ENCODE data around the gene STIP1. TPM values are rescaled to one million over a fixed set of nuclear protein-coding genes. Genes with fewer than 3 reads are reported as not detected.
A peak's percentile ranks its signal among the peaks of the same experiment; 100 is the strongest.

Gene STIP1
- 363 and 489 TPM in 2 replicates for total RNA-seq (2012; rRNA removed)
- 189 and 201 TPM in 2 replicates for polyA plus RNA-seq (2012; rRNA removed)
- polyA plus RNA-seq (2012; cell fraction: cytosol; rRNA removed), result 99.3 and 323 TPM in 2 replicates
- 76.3 and 102 TPM in 2 replicates for polyA plus RNA-seq (2012; cell fraction: nucleus; rRNA removed; ENCODE audit: low replicate concordance)
- Bru-seq, nascent RNA, result percentile 77 among the genes with signal in this experiment
- percentile 89 among the genes with signal in this experiment for BruChase-seq, experiment 1, labeled RNA remaining after a 6-hour chase
- percentile 82 among the genes with signal in this experiment for BruChase-seq, experiment 2, labeled RNA remaining after a 2-hour chase
- long read RNA-seq, transcript STIP1-201 (14 exons, 2,196 nt), result major isoform, 136 of 176 reads
- long read RNA-seq, partial matches to known transcripts, result 10 of 176 reads
- long read RNA-seq, other reads (novel, unspliced or antisense), result 30 of 176 reads

GRCh38 chr11:64185693-64186491 lies at the start of gene STIP1:
Gene STIP1, plus strand, starts transcription at chr11:64186171. Its CDS starts 91 bp downstream, at chr11:64186262.
- Histone ChIP-seq H3K4me3 (ENCODE audit: insufficient read depth, low read depth, low read length) (peak within 1 kb of the TSS; percentile 54), H2BK120ac (ENCODE audit: low read depth, low read length) (peak within 1 kb of the TSS; percentile 33; the same call in 1 of the 2 replicates), H3K4me2 (ENCODE audit: low read depth, low read length) (peak within 1 kb of the TSS; percentile 96), H3K4ac (ENCODE audit: low read depth, low read length) (peak within 1 kb of the TSS; percentile 95), H3K27me3 (ENCODE audit: control insufficient read depth, insufficient read depth, low read length) (no peaks in the 10 kb centered on the region), H3K56ac (ENCODE audit: extremely low read depth, insufficient read depth, low read length) (peak within 1 kb of the TSS; percentile 68), H3K79me1 (ENCODE audit: low read depth in 1 of 2, low read length in 2 of 2) (peaks cover 7 to 53% of the 10 kb centered on the region in 2 experiments; a peak in 3 of 4 replicates), H3K23ac (ENCODE audit: low read depth, low read length) (peak within 1 kb of the TSS; percentile 85), H3K9me3 (ENCODE audit: control insufficient read depth, insufficient read depth, low read length) (no peaks in the 10 kb centered on the region), H3K27ac (ENCODE audit: insufficient read depth, low read length) (peak within 1 kb of the TSS; percentile 91), H4K8ac (ENCODE audit: low read depth in 2 of 2, low read length in 2 of 2) (peak within 1 kb of the TSS; percentile 81 to 92), H3K4me1 (ENCODE audit: control insufficient read depth, insufficient read depth, low read length) (peaks cover 3% of the 10 kb centered on the region; the same call in 1 of the 2 replicates), H4K5ac (ENCODE audit: low read depth, low read length) (peak within 1 kb of the TSS; percentile 85), H2BK20ac (ENCODE audit: low read depth, low read length) (no peak within 1 kb of the TSS), H2BK5ac (ENCODE audit: low read depth, low read length, poor library complexity, severe bottlenecking) (peak within 1 kb of the TSS; percentile 75), H3K9ac (ENCODE audit: low read depth, low read length) (peak within 1 kb of the TSS; percentile 81), H4K20me1 (ENCODE audit: insufficient read depth, low read length) (peaks cover 31% of the 10 kb centered on the region), H3K36me3 (ENCODE audit: control insufficient read depth, insufficient read depth, low read length) (peaks cover 4% of the 10 kb centered on the region; the same call in 1 of the 2 replicates), H2AFZ (replicated peaks; ENCODE audit: low read length, poor library complexity) (peak within 1 kb of the TSS; percentile 93), H3K9me1 (ENCODE audit: insufficient read depth, low read length) (peaks cover 12% of the 10 kb centered on the region; the same call in 1 of the 2 replicates), H3K18ac (ENCODE audit: low read depth, low read length) (peak within 1 kb of the TSS; percentile 13; the same call in 1 of the 2 replicates), H4K91ac (ENCODE audit: insufficient read depth, low read depth, low read length) (peak within 1 kb of the TSS; percentile 93), H2BK15ac (ENCODE audit: low read depth, low read length) (peak within 1 kb of the TSS; percentile 33; the same call in 1 of the 3 replicates), H2AK5ac (ENCODE audit: low read depth, low read length) (peak within 1 kb of the TSS; percentile 93), H3K14ac (replicated peaks; ENCODE audit: low read depth, low read length) (peak within 1 kb of the TSS; percentile 94), H2AK9ac (replicated peaks; ENCODE audit: low read depth, low read length, poor library complexity) (peak within 1 kb of the TSS; percentile 98)
- no TSS peak for BruUV-seq (replicated peaks)
- ChIA-PET POLR2A (ENCODE audit: unreplicated experiment) (interaction anchor here (0.6 kb wide), 2 partner anchors 16 to 55 kb away, joined by 3 to 7 read pairs; partner anchors contain the start of gene FKBP2), CTCF (no interaction called here)
- WGBS, 2 experiments (ENCODE audit: extremely low coverage in 2 of 2, insufficient read length in 1 of 2), result 0% methylated on average over 31 of the region's 74 CpGs; no CpG with 5 or more reads in 1 of the 2 experiments
- TF ChIP-seq FOS (IDR thresholded peaks at IDR 0.05; ENCODE audit: low read depth, low read length), result peak; percentile 91
- peak; percentile 23; the same call in 1 of the 2 replicates for TF ChIP-seq RAD21 (IDR thresholded peaks at IDR 0.05; ENCODE audit: low read length)
- peak; percentile 75; the same call in 1 of the 2 replicates for TF ChIP-seq MAZ (IDR thresholded peaks at IDR 0.05; ENCODE audit: borderline replicate concordance, low read depth, low read length)
- TF ChIP-seq MXI1 (IDR thresholded peaks at IDR 0.05; ENCODE audit: borderline replicate concordance, low read depth, low read length), result peak; percentile 52; the same call in 1 of the 2 replicates
- TF ChIP-seq USF2 (IDR thresholded peaks at IDR 0.05; ENCODE audit: low read depth, low read length), result no peak
- TF ChIP-seq NFE2L2 (IDR thresholded peaks at IDR 0.05; ENCODE audit: low read depth, low read length), result 0 out of 2 replicates have a peak, but pooled peaks have one; percentile 7
- TF ChIP-seq BHLHE40 (IDR thresholded peaks at IDR 0.05; ENCODE audit: low read depth, low read length), result peak; percentile 56; the same call in 1 of the 2 replicates
- TF ChIP-seq CEBPB (IDR thresholded peaks at IDR 0.05; ENCODE audit: low read depth, low read length), result no peak
- TF ChIP-seq CTCF (conservative IDR thresholded peaks at IDR 0.05; ENCODE audit: low read depth, low read length), result peak; percentile 59
- in situ Hi-C loops (cut with MboI; ENCODE audit: low sequenced_read_pairs) (no loop called here), dilution Hi-C loops (cut with HindIII; ENCODE audit: low sequenced_read_pairs, unreplicated experiment) (no loop called here), intact Hi-C loops (cut with micrococcal nuclease) (loop anchor here (2.0 kb wide), 1 partner anchor 55 kb away; the partner anchor contains the start of gene FKBP2)
- DNase-seq (peak; percentile 100), ATAC-seq (ENCODE audit: low read depth) (peak; percentile 81)
